NT2/D1 (cell line): ENCODE measurements around the gene FBXW9.

Experiments
- SUZ12 ChIP-seq: IDR thresholded peaks from 2 replicates; pipeline ENCODE4 v1.6.1; 2011; ENCODE audit not compliant: insufficient read length, insufficient read depth; ENCODE audit errors: extremely low read depth
- YY1 ChIP-seq: IDR thresholded peaks from 2 replicates; pipeline ENCODE4 v1.6.1; 2011; ENCODE audit not compliant: insufficient read length, insufficient read depth
- ZNF274 ChIP-seq: IDR thresholded peaks from 2 replicates; pipeline ENCODE4 v1.6.1; 2011; ENCODE audit warnings: mild to moderate bottlenecking, low read depth, low read length

DNA sequence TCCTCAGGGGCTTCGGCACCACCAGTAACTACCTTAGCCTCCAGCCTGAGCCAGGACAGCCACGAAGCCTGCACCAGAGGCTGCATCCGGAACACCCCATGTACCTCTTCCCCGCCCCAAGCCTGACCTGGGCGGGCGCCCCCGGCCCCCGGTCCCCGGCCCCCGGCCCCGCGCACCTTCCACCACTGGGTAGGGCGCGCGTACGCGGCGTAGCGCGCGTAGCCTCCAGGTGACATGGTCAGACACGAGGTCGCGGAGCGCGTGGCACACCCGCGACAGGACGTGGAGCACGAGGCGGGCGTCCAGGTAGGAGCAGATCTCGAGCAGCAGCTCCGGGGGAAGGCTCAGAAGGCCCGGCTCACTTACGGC is 450 bp downstream of the FBXW9 start:
- TF ChIP-seq ZNF274 (no peak), SUZ12 (no peak), YY1 (no peak)
